Type B pancreatic cell (in vitro differentiated cells): ENCODE measurements around the gene DUSP9. TPM values are rescaled to one million over a fixed set of nuclear protein-coding genes. Genes with fewer than 3 reads are reported as not detected.
A peak's percentile ranks its signal among the peaks of the same experiment; 100 is the strongest.
"Not testable (repeated sequence)": the region's sequence is repeated elsewhere in the genome, so short reads cannot be mapped to it uniquely, and the experiment has no call there.

Source experiments
- DNase-seq: peaks from one replicate; pipeline ENCODE4 v3.0.0; 2021; ENCODE audit warnings: mixed read lengths; ENCODE audit not compliant: unreplicated experiment; ENCODE audit errors: extremely low spot score
- H3K27ac Mint-ChIP-seq: 2 replicates; pipeline ENCODE4 v1.8.0; 2021; ENCODE audit warnings: mild to moderate bottlenecking, mixed read lengths
- H3K27me3 Mint-ChIP-seq: 2 replicates; pipeline ENCODE4 v1.8.0; 2021; ENCODE audit warnings: mixed read lengths
- H3K36me3 Mint-ChIP-seq: 2 replicates; pipeline ENCODE4 v1.8.0; 2021; ENCODE audit warnings: mixed read lengths
- H3K4me1 Mint-ChIP-seq: one replicate; pipeline ENCODE4 v1.8.0; 2021; ENCODE audit warnings: mixed read lengths; ENCODE audit not compliant: unreplicated experiment
- H3K4me3 Mint-ChIP-seq: 2 replicates; pipeline ENCODE4 v1.8.0; 2021; ENCODE audit warnings: mild to moderate bottlenecking, mixed read lengths
- H3K9me3 Mint-ChIP-seq: 2 replicates; pipeline ENCODE4 v1.8.0; 2021; ENCODE audit warnings: mixed read lengths
- total RNA-seq: library from RNA; stranded (reverse); gene quantifications from 2 replicates; pipeline ENCODE4 v1.2.1, GENCODE V29; 2021; ENCODE audit warnings: low replicate concordance
- TF ChIP-seq, protein P1 (sequence below): fragments of 200-600 bp; sonication (generic); conservative IDR thresholded peaks from 2 replicates; pipeline ENCODE4 v1.5.0; 2021; ENCODE audit warnings: antibody characterized with exemption, mild to moderate bottlenecking

Gene DUSP9
- total RNA-seq, 1 donor from 2014 or later: 9.5 TPM

DNA sequence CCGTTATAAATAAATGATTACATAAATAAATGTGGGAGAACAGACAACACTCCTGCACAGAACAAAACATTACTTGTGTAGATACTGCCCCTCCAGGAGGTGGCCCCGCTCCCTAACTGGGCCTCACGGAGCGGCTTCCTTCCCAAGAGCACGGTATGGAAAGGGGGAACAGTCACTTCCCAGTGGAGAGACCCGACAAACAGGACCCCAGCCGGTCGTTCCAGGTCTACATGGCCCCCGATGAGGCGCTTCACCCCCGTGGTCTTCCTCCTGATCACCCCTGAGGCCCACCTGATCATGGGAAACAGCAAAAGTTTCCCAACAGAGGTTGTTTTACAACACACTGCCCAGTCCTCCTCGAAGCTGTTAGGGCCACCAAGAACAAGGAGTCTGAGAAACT is 34.2 kb downstream of the DUSP9 start:
- Mint-ChIP-seq H3K9me3 (peaks cover 10% of the 10 kb centered on the region), H3K27ac (no peak overlapping the region)
- no peak for DNase-seq

DNA sequence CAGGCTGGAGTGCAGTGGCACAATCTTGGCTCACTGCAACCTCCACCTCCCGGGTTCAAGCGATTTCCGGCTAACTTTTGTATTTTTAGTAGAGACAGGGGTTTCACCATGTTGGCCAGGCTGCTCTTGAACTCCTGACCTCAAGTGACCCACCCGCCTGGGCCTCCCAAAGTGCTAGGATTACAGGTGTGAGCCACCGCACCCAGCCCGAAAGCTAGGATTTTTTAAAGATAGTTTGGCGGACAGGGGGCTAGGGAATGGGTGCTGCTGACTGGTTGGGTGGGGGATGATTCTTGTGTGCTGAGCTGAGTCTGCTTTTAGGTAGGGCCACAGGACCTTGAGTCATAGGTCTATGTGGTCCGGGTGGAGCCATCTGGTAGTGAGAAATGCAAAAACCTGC is 36.5 kb downstream of the DUSP9 start:
- not testable (repeated sequence) for H3K36me3 Mint-ChIP-seq, H3K9me3 Mint-ChIP-seq, H3K27me3 Mint-ChIP-seq, H3K4me1 Mint-ChIP-seq, H3K27ac Mint-ChIP-seq, H3K4me3 Mint-ChIP-seq, DNase-seq

More for the DNA sequence above, 34.2 kb downstream of the DUSP9 start:
- H3K4me3 Mint-ChIP-seq: no peak overlapping the region
- H3K4me1 Mint-ChIP-seq: no peaks in the 10 kb centered on the region
- H3K27me3 Mint-ChIP-seq: peaks cover 3% of the 10 kb centered on the region
- TF ChIP-seq, protein P1, sequence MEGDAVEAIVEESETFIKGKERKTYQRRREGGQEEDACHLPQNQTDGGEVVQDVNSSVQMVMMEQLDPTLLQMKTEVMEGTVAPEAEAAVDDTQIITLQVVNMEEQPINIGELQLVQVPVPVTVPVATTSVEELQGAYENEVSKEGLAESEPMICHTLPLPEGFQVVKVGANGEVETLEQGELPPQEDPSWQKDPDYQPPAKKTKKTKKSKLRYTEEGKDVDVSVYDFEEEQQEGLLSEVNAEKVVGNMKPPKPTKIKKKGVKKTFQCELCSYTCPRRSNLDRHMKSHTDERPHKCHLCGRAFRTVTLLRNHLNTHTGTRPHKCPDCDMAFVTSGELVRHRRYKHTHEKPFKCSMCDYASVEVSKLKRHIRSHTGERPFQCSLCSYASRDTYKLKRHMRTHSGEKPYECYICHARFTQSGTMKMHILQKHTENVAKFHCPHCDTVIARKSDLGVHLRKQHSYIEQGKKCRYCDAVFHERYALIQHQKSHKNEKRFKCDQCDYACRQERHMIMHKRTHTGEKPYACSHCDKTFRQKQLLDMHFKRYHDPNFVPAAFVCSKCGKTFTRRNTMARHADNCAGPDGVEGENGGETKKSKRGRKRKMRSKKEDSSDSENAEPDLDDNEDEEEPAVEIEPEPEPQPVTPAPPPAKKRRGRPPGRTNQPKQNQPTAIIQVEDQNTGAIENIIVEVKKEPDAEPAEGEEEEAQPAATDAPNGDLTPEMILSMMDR: no peak
- H3K36me3 Mint-ChIP-seq: no peaks in the 10 kb centered on the region

DNA sequence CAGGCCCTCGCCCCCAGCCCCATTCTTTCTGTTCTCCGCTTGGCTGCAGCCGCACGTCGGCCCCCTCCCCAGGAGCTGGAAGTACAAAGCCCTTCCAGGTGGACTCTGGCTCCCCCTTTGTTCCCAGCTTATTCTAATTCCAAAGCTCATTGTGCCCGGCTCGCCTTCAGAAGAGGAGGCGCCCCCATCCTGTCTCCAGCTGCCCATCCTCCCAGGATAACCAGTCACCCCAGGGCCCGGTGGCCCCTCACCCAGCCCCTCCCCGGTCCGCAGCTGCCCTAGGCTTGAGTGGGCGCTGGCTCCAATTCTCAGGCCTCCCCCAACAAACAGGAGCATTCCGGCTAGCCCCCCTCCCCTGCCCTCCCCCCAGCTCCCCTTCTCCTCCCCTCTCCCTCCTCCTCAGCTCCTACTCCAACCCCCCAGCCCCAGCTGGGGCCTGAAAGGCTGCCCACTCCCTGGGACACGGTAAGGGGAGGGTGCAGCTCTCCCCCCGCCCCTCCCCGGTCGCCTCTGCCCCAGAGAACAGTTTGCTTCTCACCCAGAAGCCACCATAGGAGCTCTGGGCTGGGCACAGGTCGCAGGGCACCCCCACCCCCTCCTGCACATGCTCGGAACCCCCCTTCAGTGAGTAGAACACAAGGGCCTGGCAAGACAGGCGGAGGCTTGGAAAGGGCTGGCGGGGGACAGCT is 37.6 kb downstream of the DUSP9 start:
- Mint-ChIP-seq H3K4me1 (no peaks in the 10 kb centered on the region), H3K9me3 (peaks cover 10% of the 10 kb centered on the region), H3K4me3 (no peak overlapping the region), H3K27me3 (peaks cover 6% of the 10 kb centered on the region), H3K27ac (no peak overlapping the region), H3K36me3 (no peaks in the 10 kb centered on the region)
- DNase-seq: no peak
- TF ChIP-seq, protein P1: no peak

DNA sequence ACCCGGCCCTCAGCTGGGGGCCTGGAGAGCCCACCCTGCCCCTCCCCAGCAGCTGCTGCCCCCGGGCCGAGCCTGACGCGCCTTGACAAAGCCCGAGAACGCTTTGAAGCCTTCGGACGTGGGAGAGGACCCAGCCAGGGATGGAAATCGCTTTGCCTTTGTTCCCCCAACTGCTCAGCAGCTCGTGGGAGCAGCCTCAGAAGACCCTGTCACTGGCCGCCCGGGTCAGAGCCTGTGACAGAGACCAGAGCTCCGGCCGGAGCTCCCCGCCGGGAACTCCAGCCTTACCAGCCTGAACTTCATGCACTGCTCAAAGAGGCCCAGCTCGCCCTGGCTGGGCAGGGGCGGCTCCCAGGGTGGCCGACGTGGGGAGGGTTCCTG is 38.1 kb downstream of the DUSP9 start:
- Mint-ChIP-seq H3K27me3 (peaks cover 4% of the 10 kb centered on the region), H3K27ac (no peak overlapping the region), H3K4me3 (no peak overlapping the region), H3K9me3 (peaks cover 7% of the 10 kb centered on the region), H3K36me3 (no peaks in the 10 kb centered on the region), H3K4me1 (no peaks in the 10 kb centered on the region)
- TF ChIP-seq, protein P1: no peak
- DNase-seq: no peak

DNA sequence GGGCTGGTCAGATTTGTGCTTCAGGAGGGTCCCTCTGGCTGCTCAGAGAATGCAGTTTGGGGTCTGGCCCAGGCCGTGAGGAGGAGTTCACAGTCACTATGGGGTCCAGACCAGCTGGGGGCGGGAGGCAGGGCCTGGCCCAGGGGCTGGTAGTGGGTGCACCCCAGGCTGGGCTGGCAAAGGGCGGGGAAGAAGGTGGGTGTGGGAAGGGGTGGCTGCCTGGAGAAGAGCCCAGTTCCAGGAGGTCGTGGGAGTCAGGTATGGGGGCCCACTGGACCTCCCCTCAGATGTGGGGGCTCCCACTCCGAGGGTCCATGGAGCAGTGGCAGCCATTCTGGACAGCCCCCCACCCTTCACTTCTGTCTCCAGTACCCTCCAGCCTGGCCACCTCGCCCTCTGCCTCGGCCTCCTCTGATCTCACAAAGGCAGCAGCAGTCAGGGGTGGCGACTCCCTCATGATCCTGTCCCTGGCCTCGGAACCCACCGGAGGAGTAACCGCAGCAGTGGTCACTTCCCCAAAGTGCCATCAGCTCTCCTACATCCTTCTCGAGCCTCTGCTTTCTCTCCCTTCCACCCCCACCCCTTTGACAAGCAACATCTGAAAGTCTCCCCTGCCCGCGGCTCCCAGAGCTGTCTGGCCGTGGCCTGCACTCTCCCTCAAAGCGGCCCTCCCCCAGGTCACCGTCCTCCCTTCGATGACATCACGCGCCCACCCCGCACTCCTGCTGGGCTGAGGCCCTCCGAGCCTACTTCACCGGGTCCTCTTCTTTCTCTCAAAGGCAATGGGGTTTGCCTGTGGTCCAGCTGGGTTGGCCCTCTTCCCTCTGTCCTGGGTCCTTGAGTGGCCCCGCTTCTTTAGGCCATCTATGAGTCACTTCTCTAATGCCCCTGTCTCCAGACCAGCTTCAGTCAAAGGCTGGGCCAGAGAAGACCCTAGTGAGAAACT is 39.0 kb downstream of the DUSP9 start:
- Mint-ChIP-seq H3K4me1 (no peaks in the 10 kb centered on the region), H3K36me3 (no peaks in the 10 kb centered on the region), H3K27ac (peak overlapping the region; percentile 41), H3K4me3 (peak overlapping the region; percentile 59), H3K9me3 (peaks cover 5% of the 10 kb centered on the region), H3K27me3 (peaks cover 3% of the 10 kb centered on the region)
- TF ChIP-seq, protein P1: no peak
- no peak for DNase-seq

DNA sequence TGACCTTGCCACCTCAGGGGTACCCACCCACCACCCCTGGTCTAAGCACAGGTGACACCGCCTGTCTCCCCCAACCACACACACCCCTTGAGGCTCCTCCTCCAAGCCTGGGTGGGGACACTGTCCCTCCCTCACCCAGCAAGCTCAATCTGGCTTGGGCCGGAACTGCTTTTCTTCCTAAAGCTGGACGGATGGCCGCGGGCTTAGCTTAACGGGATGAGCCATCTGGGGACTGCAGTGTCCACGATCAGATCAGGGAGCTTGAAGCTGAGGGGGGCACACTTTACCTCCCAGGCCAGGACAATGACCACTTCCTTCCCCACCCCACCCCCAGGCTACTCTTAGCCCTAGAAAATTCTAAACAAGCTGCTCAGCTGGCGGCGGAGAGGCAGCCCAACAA is 39.7 kb downstream of the DUSP9 start:
- H3K9me3 Mint-ChIP-seq: peaks cover 5% of the 10 kb centered on the region
- H3K36me3 Mint-ChIP-seq: no peaks in the 10 kb centered on the region
- peaks cover 3% of the 10 kb centered on the region for H3K27me3 Mint-ChIP-seq
- no peaks in the 10 kb centered on the region for H3K4me1 Mint-ChIP-seq
- H3K4me3 Mint-ChIP-seq: peak overlapping the region; percentile 59
- TF ChIP-seq, protein P1: no peak
- H3K27ac Mint-ChIP-seq: peak overlapping the region; percentile 41
- DNase-seq: no peak
